Left ventricle myocardium inferior (tissue), 1 donor: ENCODE measurements around the gene KCP. TPM values are rescaled to one million over a fixed set of nuclear protein-coding genes. Genes with fewer than 3 reads are reported as not detected.

Source experiments
- DNase-seq: peaks from one replicate; pipeline ENCODE4 v3.0.0-alpha.2; 2020
- H3K27ac ChIP-seq: fragments of 200-600 bp; replicated peaks from 2 replicates; pipeline ENCODE4 v1.8.0; 2021
- H3K27me3 ChIP-seq: fragments of 200-600 bp; 2 replicates; pipeline ENCODE4 v1.8.0; 2021; ENCODE audit warnings: low read depth
- H3K36me3 ChIP-seq: fragments of 200-600 bp; 2 replicates; pipeline ENCODE4 v1.8.0; 2021
- H3K4me1 ChIP-seq: fragments of 200-600 bp; 2 replicates; pipeline ENCODE4 v1.8.0; 2021
- H3K4me3 ChIP-seq: fragments of 200-600 bp; 2 replicates; pipeline ENCODE4 v1.8.0; 2021; ENCODE audit warnings: mild to moderate bottlenecking, moderate library complexity
- H3K9me3 ChIP-seq: fragments of 200-600 bp; replicated peaks from 2 replicates; pipeline ENCODE4 v1.8.0; 2021
- CTCF ChIP-seq: fragments of 200-600 bp; IDR thresholded peaks from 2 replicates; pipeline ENCODE4 v1.8.0; 2021; ENCODE audit warnings: antibody characterized with exemption, mild to moderate bottlenecking, borderline replicate concordance
- intact Hi-C: fragments of 100-400 bp; cut with micrococcal nuclease; formaldehyde crosslinking; loops from one replicate; pipeline ENCODE4 v1.11.0; 2022
- total RNA-seq: library from RNA; stranded (reverse); fragmentation: NEBNext Ultra II Directional; extraction: Animal tissue kit (Norgen Biotek cat#: 25700); gene quantifications from one replicate; pipeline ENCODE4 v1.2.1, GENCODE V29; 2021
- donor health status: DM: no; HTN: yes; CAD: no; lungs with severe emphysema.

Gene KCP
- total RNA-seq, 1 donor from 2014 or later, result 0.19 TPM

GRCh38 chr7:128932862-128933179, 22.3 kb upstream of the KCP start:
- intact Hi-C loops, result no loop called here
- H3K27me3 ChIP-seq, result peaks cover 94% of the 10 kb centered on the region
- no peak for TF ChIP-seq CTCF
- H3K4me1 ChIP-seq, result peaks cover 5% of the 10 kb centered on the region
- no peak for DNase-seq
- H3K36me3 ChIP-seq, result no peaks in the 10 kb centered on the region
- no peak overlapping the region for H3K27ac ChIP-seq
- no peaks in the 10 kb centered on the region for H3K9me3 ChIP-seq
- H3K4me3 ChIP-seq, result no peak overlapping the region

GRCh38 chr7:128931965-128932861, 21.7 kb upstream of the KCP start:
- no peak overlapping the region for H3K27ac ChIP-seq
- no peaks in the 10 kb centered on the region for H3K36me3 ChIP-seq
- TF ChIP-seq CTCF, result no peak
- no peak for DNase-seq
- intact Hi-C loops, result no loop called here
- H3K9me3 ChIP-seq, result no peaks in the 10 kb centered on the region
- H3K4me3 ChIP-seq, result no peak overlapping the region
- H3K27me3 ChIP-seq, result peaks cover 93% of the 10 kb centered on the region
- H3K4me1 ChIP-seq, result no peaks in the 10 kb centered on the region

- H3K4me3 ChIP-seq, result no peak overlapping the region
- TF ChIP-seq CTCF, result no peak
- H3K36me3 ChIP-seq, result no peaks in the 10 kb centered on the region
- peaks cover 88% of the 10 kb centered on the region for H3K27me3 ChIP-seq
- no peaks in the 10 kb centered on the region for H3K4me1 ChIP-seq
- no peak overlapping the region for H3K27ac ChIP-seq
- no peaks in the 10 kb centered on the region for H3K9me3 ChIP-seq
- DNase-seq, result no peak
- intact Hi-C loops, result no loop called here
These were observed 20.8 kb upstream of the KCP start for GRCh38 chr7:128931190-128931798.

GRCh38 chr7:128928882-128929788, 18.6 kb upstream of the KCP start:
- Histone ChIP-seq H3K4me3 (no peak overlapping the region), H3K9me3 (no peaks in the 10 kb centered on the region), H3K27me3 (peaks cover 72% of the 10 kb centered on the region), H3K4me1 (no peaks in the 10 kb centered on the region), H3K36me3 (no peaks in the 10 kb centered on the region), H3K27ac (no peak overlapping the region)
- DNase-seq, result no peak
- intact Hi-C loops, result no loop called here
- no peak for TF ChIP-seq CTCF

GRCh38 chr7:128928159-128928813, 17.8 kb upstream of the KCP start:
- Histone ChIP-seq H3K36me3 (no peaks in the 10 kb centered on the region), H3K4me3 (no peak overlapping the region), H3K27ac (no peak overlapping the region), H3K27me3 (peaks cover 72% of the 10 kb centered on the region), H3K9me3 (no peaks in the 10 kb centered on the region), H3K4me1 (no peaks in the 10 kb centered on the region)
- DNase-seq, result no peak
- no peak for TF ChIP-seq CTCF
- intact Hi-C loops, result no loop called here
